Measurements from ENCODE around the gene FAM78A.

FAM78A gene

DNA sequence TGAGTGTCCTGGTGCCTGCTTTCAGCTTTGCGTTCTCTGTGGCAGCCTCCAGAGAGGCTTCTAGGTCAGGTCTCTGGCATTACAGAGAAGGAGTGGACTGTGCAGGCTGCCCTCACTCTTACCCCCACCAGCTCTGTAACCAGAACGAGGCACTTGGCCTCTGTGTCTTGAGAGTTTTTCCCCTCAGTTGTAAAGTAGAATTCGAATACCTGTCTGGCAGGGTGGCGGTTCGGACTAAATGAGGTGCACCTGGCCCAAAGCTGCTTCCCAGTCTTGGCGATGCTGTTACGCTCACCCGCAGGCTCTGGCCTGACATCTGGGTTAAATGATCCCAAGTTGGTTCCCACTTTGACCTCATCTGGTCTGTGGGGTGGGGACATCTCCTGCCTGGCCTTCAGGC is 40.1 kb downstream of the FAM78A start:
- no peak overlapping the region for H3K4me3 ChIP-seq (ENCODE audit: low read depth, low read length)
- no peak for TF ChIP-seq POLR2A (IDR thresholded peaks at IDR 0.05; ENCODE audit: extremely low read depth, insufficient read length)
- TF ChIP-seq, protein P1, sequence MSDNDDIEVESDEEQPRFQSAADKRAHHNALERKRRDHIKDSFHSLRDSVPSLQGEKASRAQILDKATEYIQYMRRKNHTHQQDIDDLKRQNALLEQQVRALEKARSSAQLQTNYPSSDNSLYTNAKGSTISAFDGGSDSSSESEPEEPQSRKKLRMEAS (IDR thresholded peaks at IDR 0.05; ENCODE audit: low read depth, low read length): no peak
- no peak for DNase-seq (ENCODE audit: low read depth)

DNA sequence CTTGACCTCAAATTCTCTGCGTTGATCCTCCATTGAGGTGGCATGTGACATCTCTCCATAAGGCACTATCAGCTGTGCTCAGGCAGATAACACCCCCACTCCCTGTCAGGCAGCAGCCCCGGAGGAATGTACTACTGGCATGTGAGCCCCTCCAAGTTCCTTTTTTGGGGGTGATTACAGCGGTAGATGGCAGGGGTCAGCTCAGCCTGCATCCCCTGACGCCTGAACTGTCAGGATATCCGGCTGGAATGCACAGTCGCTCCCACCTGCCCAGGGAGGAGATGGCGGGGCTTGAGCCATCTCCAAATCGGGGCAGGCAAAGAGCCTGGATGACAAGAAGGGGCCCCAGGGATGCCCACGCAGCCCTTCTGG is 40.8 kb downstream of the FAM78A start:
- TF ChIP-seq POLR2A (IDR thresholded peaks at IDR 0.05; ENCODE audit: extremely low read depth, insufficient read length): no peak
- TF ChIP-seq, protein P1 (IDR thresholded peaks at IDR 0.05; ENCODE audit: low read depth, low read length): no peak
- TF ChIP-seq MYC (IDR thresholded peaks at IDR 0.05; ENCODE audit: low read depth, low read length): no peak
- TF ChIP-seq, protein P2, sequence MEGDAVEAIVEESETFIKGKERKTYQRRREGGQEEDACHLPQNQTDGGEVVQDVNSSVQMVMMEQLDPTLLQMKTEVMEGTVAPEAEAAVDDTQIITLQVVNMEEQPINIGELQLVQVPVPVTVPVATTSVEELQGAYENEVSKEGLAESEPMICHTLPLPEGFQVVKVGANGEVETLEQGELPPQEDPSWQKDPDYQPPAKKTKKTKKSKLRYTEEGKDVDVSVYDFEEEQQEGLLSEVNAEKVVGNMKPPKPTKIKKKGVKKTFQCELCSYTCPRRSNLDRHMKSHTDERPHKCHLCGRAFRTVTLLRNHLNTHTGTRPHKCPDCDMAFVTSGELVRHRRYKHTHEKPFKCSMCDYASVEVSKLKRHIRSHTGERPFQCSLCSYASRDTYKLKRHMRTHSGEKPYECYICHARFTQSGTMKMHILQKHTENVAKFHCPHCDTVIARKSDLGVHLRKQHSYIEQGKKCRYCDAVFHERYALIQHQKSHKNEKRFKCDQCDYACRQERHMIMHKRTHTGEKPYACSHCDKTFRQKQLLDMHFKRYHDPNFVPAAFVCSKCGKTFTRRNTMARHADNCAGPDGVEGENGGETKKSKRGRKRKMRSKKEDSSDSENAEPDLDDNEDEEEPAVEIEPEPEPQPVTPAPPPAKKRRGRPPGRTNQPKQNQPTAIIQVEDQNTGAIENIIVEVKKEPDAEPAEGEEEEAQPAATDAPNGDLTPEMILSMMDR (IDR thresholded peaks at IDR 0.05; ENCODE audit: low read depth, low read length): no peak
- H3K4me3 ChIP-seq (ENCODE audit: low read depth, low read length): no peak overlapping the region
- DNase-seq (ENCODE audit: low read depth): no peak

DNA sequence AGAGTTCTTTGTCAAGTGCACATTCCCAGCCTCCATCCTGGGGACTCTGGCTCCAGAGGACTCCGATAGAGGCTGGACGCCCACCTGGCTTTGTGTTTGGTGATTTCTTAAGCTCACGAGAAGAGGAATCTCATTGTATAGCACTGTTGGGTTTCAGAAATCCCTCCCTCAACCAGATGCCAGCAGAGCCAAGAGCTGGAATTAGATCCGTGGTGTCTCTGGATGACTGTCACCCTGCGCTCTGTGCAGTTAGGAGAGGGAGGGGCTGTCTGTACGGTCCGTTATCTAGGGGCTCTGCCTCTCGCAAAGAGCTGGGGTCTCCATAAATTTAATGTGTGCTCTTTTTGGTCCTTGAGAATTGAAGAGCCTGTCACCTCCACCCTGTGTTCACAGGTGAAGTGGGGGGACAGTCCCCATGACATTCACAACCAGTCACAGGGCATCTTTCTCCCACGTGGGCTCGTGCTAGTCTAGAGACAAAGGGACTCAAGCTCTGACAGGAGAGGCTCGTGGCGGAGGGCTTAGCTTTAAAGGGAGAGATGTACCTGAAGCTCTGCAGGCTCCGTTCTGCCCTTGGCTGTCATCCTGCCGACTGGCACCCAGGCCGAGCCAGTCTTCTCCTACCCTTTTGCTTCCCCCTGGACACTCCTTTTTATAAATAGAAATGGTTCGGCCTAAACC is 41.4 kb downstream of the FAM78A start:
- H3K4me3 ChIP-seq (ENCODE audit: low read depth, low read length): no peak overlapping the region
- DNase-seq (ENCODE audit: low read depth): no peak
- TF ChIP-seq, protein P2 (IDR thresholded peaks at IDR 0.05; ENCODE audit: low read depth, low read length): no peak
- TF ChIP-seq MYC (IDR thresholded peaks at IDR 0.05; ENCODE audit: low read depth, low read length) (no peak), POLR2A (IDR thresholded peaks at IDR 0.05; ENCODE audit: extremely low read depth, insufficient read length) (no peak)
- TF ChIP-seq, protein P1 (IDR thresholded peaks at IDR 0.05; ENCODE audit: low read depth, low read length): no peak

DNA sequence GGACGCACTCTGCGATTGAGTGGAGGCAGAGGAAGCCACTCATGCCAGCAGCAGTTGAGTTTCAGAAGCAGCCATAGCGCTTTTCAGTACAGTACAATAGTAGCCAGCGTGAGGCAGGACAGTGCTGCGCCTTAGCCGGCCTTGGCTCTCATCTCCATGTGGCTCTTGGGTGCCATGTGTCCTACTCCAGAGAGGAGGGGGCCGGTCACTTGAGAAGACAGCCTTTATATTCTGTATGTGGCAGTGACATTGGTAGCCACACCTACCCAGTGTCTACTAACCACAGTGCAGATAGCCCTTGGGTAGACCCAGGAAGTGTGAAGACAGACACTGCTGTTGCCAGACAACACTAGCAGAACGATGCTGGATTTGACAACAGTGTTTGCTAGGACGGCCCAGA is 42.3 kb downstream of the FAM78A start:
- TF ChIP-seq POLR2A (IDR thresholded peaks at IDR 0.05; ENCODE audit: extremely low read depth, insufficient read length) (no peak), MYC (IDR thresholded peaks at IDR 0.05; ENCODE audit: low read depth, low read length) (no peak)
- TF ChIP-seq, protein P1 (IDR thresholded peaks at IDR 0.05; ENCODE audit: low read depth, low read length): no peak
- TF ChIP-seq, protein P2 (IDR thresholded peaks at IDR 0.05; ENCODE audit: low read depth, low read length): no peak
- no peak for DNase-seq (ENCODE audit: low read depth)
- no peak overlapping the region for H3K4me3 ChIP-seq (ENCODE audit: low read depth, low read length)

DNA sequence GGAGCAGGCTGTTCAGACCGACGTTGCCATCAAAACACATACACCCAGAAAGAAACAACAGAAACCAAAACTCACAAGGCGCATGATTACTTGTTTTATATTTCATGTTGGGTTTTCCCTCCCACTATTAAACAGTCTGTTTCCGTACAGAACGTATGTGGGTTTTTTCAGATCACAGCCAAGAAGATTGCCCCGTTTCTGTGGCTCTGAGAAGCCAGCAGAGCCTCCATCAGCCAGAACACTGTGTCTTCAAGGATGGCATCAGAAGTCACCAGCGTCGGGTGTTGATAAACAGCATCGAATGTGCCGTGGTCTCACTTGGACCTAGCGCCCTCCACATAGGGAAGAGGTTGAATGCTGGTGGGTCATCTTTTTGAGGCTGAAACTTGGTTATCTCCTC is 42.8 kb downstream of the FAM78A start:
- no peak overlapping the region for H3K4me3 ChIP-seq (ENCODE audit: low read depth, low read length)
- no peak for DNase-seq (ENCODE audit: low read depth)
- no peak for TF ChIP-seq MYC (IDR thresholded peaks at IDR 0.05; ENCODE audit: low read depth, low read length)
- TF ChIP-seq, protein P2 (IDR thresholded peaks at IDR 0.05; ENCODE audit: low read depth, low read length): no peak
- no peak for TF ChIP-seq POLR2A (IDR thresholded peaks at IDR 0.05; ENCODE audit: extremely low read depth, insufficient read length)
- TF ChIP-seq, protein P1 (IDR thresholded peaks at IDR 0.05; ENCODE audit: low read depth, low read length): no peak

DNA sequence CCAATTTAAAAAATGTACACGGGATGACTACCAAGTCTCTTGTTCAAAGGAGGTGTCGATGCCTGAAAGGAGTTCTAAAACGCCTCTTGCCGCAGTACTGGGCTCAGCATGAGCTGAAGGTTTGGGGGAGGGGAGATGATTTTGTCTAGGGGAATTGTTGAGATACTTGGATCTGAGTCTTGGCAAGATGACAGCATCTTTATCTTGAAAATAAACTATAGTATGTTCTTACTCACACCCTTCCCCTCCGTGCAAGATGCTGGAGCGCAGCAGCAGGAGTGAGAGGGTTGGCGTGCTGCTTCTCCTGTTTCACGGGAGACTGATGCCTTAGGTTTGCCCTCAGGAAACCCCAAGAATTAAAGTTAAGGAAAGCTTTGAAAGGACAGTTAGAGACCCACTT is 47.3 kb downstream of the FAM78A start:
- H3K4me3 ChIP-seq (ENCODE audit: low read depth, low read length): no peak overlapping the region
- no peak for DNase-seq (ENCODE audit: low read depth)
- TF ChIP-seq, protein P2 (IDR thresholded peaks at IDR 0.05; ENCODE audit: low read depth, low read length): no peak
- TF ChIP-seq POLR2A (IDR thresholded peaks at IDR 0.05; ENCODE audit: extremely low read depth, insufficient read length): no peak
- no peak for TF ChIP-seq MYC (IDR thresholded peaks at IDR 0.05; ENCODE audit: low read depth, low read length)
- TF ChIP-seq, protein P1 (IDR thresholded peaks at IDR 0.05; ENCODE audit: low read depth, low read length): no peak

All from NB4 (cell line).